ENCODE data around the gene PTPRD. TPM values are rescaled to one million over a fixed set of nuclear protein-coding genes. Genes with fewer than 3 reads are reported as not detected.

The PTPRD gene
- total and polyA plus RNA-seq, 2 donors, result 2.2 to 13.5 TPM

GRCh38 chr9:8683496-8683895 is 1929.3 kb downstream of the PTPRD start:
- no peaks in the 10 kb centered on the region for H3K36me3 ChIP-seq (ENCODE audit: control insufficient read depth in 2 of 2, insufficient read depth in 2 of 2, low read length in 1 of 2)
- H3K4me1 ChIP-seq (ENCODE audit: control insufficient read depth in 2 of 2, insufficient read depth in 2 of 2, low read length in 2 of 2), result no peaks in the 10 kb centered on the region
- no peaks in the 10 kb centered on the region for H3K27me3 ChIP-seq (ENCODE audit: control insufficient read depth in 2 of 2, insufficient read depth in 1 of 2, low read length in 1 of 2)
- no peak overlapping the region for H3K27ac ChIP-seq (ENCODE audit: low read depth in 1 of 2, low read length in 1 of 2)
- no peak overlapping the region for H3K4me3 ChIP-seq (ENCODE audit: low read length in 2 of 2)
- H3K9me3 ChIP-seq (ENCODE audit: control insufficient read depth in 2 of 2, insufficient read depth in 1 of 2, low read length in 1 of 2), result peaks cover 0 to 3% of the 10 kb centered on the region in 2 donors
- 97% methylated on average over 7 of the region's 7 CpGs for WGBS
- DNase-seq (ENCODE audit: low read depth in 6 of 9, low spot score in 9 of 9), result no peak

DNA sequence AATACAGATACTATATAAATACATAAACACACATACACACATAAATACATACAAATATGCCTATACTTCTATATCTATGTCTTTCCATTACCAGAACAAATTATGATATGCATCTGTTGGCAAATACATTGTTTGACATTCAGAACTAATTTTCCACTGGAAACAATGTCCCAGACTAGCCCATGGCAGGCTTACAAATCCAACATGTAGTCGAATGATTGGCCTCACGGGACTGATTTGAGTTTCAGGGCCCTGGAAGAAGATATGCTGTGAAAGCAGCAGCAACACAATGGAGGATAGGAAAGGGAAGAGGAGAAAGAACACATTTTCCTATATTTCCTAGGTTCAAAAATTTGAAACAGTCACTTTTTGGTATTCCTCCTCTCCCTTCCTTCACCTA is 1932.1 kb downstream of the PTPRD start:
- no peaks in the 10 kb centered on the region for H3K36me3 ChIP-seq (ENCODE audit: control insufficient read depth in 2 of 2, insufficient read depth in 2 of 2, low read length in 1 of 2)
- no peak overlapping the region for H3K4me3 ChIP-seq (ENCODE audit: low read length in 2 of 2)
- DNase-seq (ENCODE audit: low read depth in 6 of 9, low spot score in 9 of 9), result no peak
- 97% methylated on average over 2 of the region's 2 CpGs for WGBS
- H3K9me3 ChIP-seq (ENCODE audit: control insufficient read depth in 2 of 2, insufficient read depth in 1 of 2, low read length in 1 of 2), result no peaks in the 10 kb centered on the region
- H3K4me1 ChIP-seq (ENCODE audit: control insufficient read depth in 2 of 2, insufficient read depth in 2 of 2, low read length in 2 of 2), result no peaks in the 10 kb centered on the region
- no peaks in the 10 kb centered on the region for H3K27me3 ChIP-seq (ENCODE audit: control insufficient read depth in 2 of 2, insufficient read depth in 1 of 2, low read length in 1 of 2)
- no peak overlapping the region for H3K27ac ChIP-seq (ENCODE audit: low read depth in 1 of 2, low read length in 1 of 2)

DNA sequence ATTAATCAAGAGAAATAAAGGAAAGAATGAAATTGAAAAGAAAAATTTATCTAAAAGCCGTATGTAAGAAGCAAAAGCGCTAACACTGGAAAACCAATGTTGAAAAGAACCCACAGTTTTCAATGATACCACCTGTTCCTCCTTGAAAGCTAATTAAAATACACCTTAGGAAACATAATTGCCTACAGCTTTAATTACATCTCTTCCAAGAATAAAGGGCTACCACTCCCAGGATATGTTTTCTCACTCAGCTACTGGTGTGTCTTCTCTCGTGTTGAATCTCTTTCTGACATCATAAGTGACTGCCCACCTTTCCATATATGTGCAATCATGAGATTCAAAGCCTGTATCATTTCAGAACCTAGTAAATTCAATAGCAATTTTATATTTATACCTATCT is 1932.6 kb downstream of the PTPRD start:
- Histone ChIP-seq H3K4me3 (ENCODE audit: low read length in 2 of 2) (no peak overlapping the region), H3K36me3 (ENCODE audit: control insufficient read depth in 2 of 2, insufficient read depth in 2 of 2, low read length in 1 of 2) (no peaks in the 10 kb centered on the region), H3K9me3 (ENCODE audit: control insufficient read depth in 2 of 2, insufficient read depth in 1 of 2, low read length in 1 of 2) (no peaks in the 10 kb centered on the region), H3K27me3 (ENCODE audit: control insufficient read depth in 2 of 2, insufficient read depth in 1 of 2, low read length in 1 of 2) (no peaks in the 10 kb centered on the region), H3K4me1 (ENCODE audit: control insufficient read depth in 2 of 2, insufficient read depth in 2 of 2, low read length in 2 of 2) (no peaks in the 10 kb centered on the region), H3K27ac (ENCODE audit: low read depth in 1 of 2, low read length in 1 of 2) (no peak overlapping the region)
- 97% methylated on average over 3 of the region's 3 CpGs for WGBS
- no peak for DNase-seq (ENCODE audit: low read depth in 6 of 9, low spot score in 9 of 9)

GRCh38 chr9:8679371-8679822 is 1933.4 kb downstream of the PTPRD start:
- no peak overlapping the region for H3K27ac ChIP-seq (ENCODE audit: low read depth in 1 of 2, low read length in 1 of 2)
- WGBS, result 91% methylated on average over 2 of the region's 2 CpGs
- H3K9me3 ChIP-seq (ENCODE audit: control insufficient read depth in 2 of 2, insufficient read depth in 1 of 2, low read length in 1 of 2), result no peaks in the 10 kb centered on the region
- DNase-seq (ENCODE audit: low read depth in 6 of 9, low spot score in 9 of 9), result no peak
- no peaks in the 10 kb centered on the region for H3K4me1 ChIP-seq (ENCODE audit: control insufficient read depth in 2 of 2, insufficient read depth in 2 of 2, low read length in 2 of 2)
- no peaks in the 10 kb centered on the region for H3K27me3 ChIP-seq (ENCODE audit: control insufficient read depth in 2 of 2, insufficient read depth in 1 of 2, low read length in 1 of 2)
- H3K36me3 ChIP-seq (ENCODE audit: control insufficient read depth in 2 of 2, insufficient read depth in 2 of 2, low read length in 1 of 2), result no peaks in the 10 kb centered on the region
- no peak overlapping the region for H3K4me3 ChIP-seq (ENCODE audit: low read length in 2 of 2)

- WGBS, result 97% methylated on average over 4 of the region's 4 CpGs
- Histone ChIP-seq H3K4me3 (ENCODE audit: low read length in 2 of 2) (no peak overlapping the region), H3K9me3 (ENCODE audit: control insufficient read depth in 2 of 2, insufficient read depth in 1 of 2, low read length in 1 of 2) (no peaks in the 10 kb centered on the region), H3K27me3 (ENCODE audit: control insufficient read depth in 2 of 2, insufficient read depth in 1 of 2, low read length in 1 of 2) (no peaks in the 10 kb centered on the region), H3K4me1 (ENCODE audit: control insufficient read depth in 2 of 2, insufficient read depth in 2 of 2, low read length in 2 of 2) (no peaks in the 10 kb centered on the region), H3K27ac (ENCODE audit: low read depth in 1 of 2, low read length in 1 of 2) (no peak overlapping the region), H3K36me3 (ENCODE audit: control insufficient read depth in 2 of 2, insufficient read depth in 2 of 2, low read length in 1 of 2) (no peaks in the 10 kb centered on the region)
- DNase-seq (ENCODE audit: low read depth in 6 of 9, low spot score in 9 of 9), result no peak
Measured at GRCh38 chr9:8677741-8678140, 1935.1 kb downstream of the PTPRD start.

GRCh38 chr9:8674536-8674935 is 1938.3 kb downstream of the PTPRD start:
- H3K27ac ChIP-seq (ENCODE audit: low read depth in 1 of 2, low read length in 1 of 2), result no peak overlapping the region
- no peaks in the 10 kb centered on the region for H3K36me3 ChIP-seq (ENCODE audit: control insufficient read depth in 2 of 2, insufficient read depth in 2 of 2, low read length in 1 of 2)
- no peaks in the 10 kb centered on the region for H3K4me1 ChIP-seq (ENCODE audit: control insufficient read depth in 2 of 2, insufficient read depth in 2 of 2, low read length in 2 of 2)
- H3K27me3 ChIP-seq (ENCODE audit: control insufficient read depth in 2 of 2, insufficient read depth in 1 of 2, low read length in 1 of 2), result no peaks in the 10 kb centered on the region
- H3K9me3 ChIP-seq (ENCODE audit: control insufficient read depth in 2 of 2, insufficient read depth in 1 of 2, low read length in 1 of 2), result no peaks in the 10 kb centered on the region
- no peak overlapping the region for H3K4me3 ChIP-seq (ENCODE audit: low read length in 2 of 2)
- DNase-seq (ENCODE audit: low read depth in 6 of 9, low spot score in 9 of 9), result no peak

DNA sequence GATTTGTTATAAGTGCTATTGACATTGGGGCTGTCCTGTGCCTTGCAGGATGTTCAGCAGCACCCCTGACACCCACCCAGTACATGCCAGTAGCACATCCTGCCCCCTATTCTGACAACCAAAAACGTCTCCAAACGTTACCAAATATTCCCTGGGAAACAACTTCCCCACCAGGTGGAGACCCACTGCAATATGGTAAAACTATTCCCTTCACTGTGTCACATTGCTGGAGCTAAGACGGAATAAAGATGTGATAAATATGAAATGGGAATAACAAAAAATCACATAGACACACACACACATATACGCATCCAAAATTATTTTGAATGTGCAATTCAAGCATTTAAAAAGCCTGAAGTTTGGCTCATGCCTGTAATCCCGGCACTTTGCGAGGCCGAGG is 1939.0 kb downstream of the PTPRD start:
- Histone ChIP-seq H3K4me1 (ENCODE audit: control insufficient read depth in 2 of 2, insufficient read depth in 2 of 2, low read length in 2 of 2) (no peaks in the 10 kb centered on the region), H3K27ac (ENCODE audit: low read depth in 1 of 2, low read length in 1 of 2) (no peak overlapping the region), H3K9me3 (ENCODE audit: control insufficient read depth in 2 of 2, insufficient read depth in 1 of 2, low read length in 1 of 2) (no peaks in the 10 kb centered on the region), H3K27me3 (ENCODE audit: control insufficient read depth in 2 of 2, insufficient read depth in 1 of 2, low read length in 1 of 2) (no peaks in the 10 kb centered on the region), H3K4me3 (ENCODE audit: low read length in 2 of 2) (no peak overlapping the region), H3K36me3 (ENCODE audit: control insufficient read depth in 2 of 2, insufficient read depth in 2 of 2, low read length in 1 of 2) (no peaks in the 10 kb centered on the region)
- WGBS, result 95% methylated on average over 7 of the region's 7 CpGs
- DNase-seq (ENCODE audit: low read depth in 6 of 9, low spot score in 9 of 9), result no peak

DNA sequence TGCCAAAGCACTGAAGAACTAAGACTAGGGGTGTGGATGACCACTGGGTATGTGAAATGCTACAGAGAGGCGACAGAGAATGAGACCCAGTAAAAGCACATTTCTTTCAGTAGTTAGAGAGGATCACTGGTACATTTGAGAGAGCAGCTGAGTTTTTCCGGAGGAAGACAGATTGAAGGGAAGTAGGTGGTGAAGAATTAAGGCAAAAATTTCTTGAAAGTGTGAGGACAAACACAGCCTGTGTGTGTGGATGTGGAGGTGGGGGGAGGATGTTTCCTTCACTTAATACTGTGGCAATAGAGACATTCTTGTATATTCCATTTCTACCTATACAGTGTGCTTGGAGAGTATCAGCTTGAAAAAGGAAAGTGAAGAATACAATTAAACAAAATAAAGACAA is 1942.1 kb downstream of the PTPRD start:
- DNase-seq (ENCODE audit: low read depth in 6 of 9, low spot score in 9 of 9), result no peak
- no peaks in the 10 kb centered on the region for H3K9me3 ChIP-seq (ENCODE audit: control insufficient read depth in 2 of 2, insufficient read depth in 1 of 2, low read length in 1 of 2)
- no peaks in the 10 kb centered on the region for H3K27me3 ChIP-seq (ENCODE audit: control insufficient read depth in 2 of 2, insufficient read depth in 1 of 2, low read length in 1 of 2)
- no peaks in the 10 kb centered on the region for H3K36me3 ChIP-seq (ENCODE audit: control insufficient read depth in 2 of 2, insufficient read depth in 2 of 2, low read length in 1 of 2)
- H3K27ac ChIP-seq (ENCODE audit: low read depth in 1 of 2, low read length in 1 of 2), result no peak overlapping the region
- WGBS, result 78% methylated on average over 2 of the region's 2 CpGs
- no peaks in the 10 kb centered on the region for H3K4me1 ChIP-seq (ENCODE audit: control insufficient read depth in 2 of 2, insufficient read depth in 2 of 2, low read length in 2 of 2)
- no peak overlapping the region for H3K4me3 ChIP-seq (ENCODE audit: low read length in 2 of 2)

DNA sequence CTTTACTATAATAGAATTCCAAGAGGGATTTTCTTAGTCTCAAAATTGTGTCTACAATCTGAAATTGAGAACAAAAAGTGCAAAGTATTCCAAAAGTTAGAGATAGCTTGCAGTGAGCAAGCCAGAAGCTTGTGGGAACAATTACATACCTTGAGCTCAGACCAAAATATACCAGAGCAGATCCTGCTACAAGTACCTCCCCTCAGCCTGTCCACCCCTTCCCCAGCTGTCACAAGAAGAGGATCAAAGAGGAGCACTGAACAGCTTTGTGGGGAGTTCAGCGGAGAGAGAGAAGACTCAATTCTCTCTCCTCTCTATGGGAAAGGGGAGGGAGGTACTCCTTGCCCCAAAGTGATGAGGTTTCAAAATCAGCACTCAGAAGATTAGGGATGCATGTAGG is 1944.1 kb downstream of the PTPRD start:
- no peaks in the 10 kb centered on the region for H3K36me3 ChIP-seq (ENCODE audit: control insufficient read depth in 2 of 2, insufficient read depth in 2 of 2, low read length in 1 of 2)
- no peaks in the 10 kb centered on the region for H3K9me3 ChIP-seq (ENCODE audit: control insufficient read depth in 2 of 2, insufficient read depth in 1 of 2, low read length in 1 of 2)
- no peaks in the 10 kb centered on the region for H3K4me1 ChIP-seq (ENCODE audit: control insufficient read depth in 2 of 2, insufficient read depth in 2 of 2, low read length in 2 of 2)
- no peak for DNase-seq (ENCODE audit: low read depth in 6 of 9, low spot score in 9 of 9)
- no peak overlapping the region for H3K27ac ChIP-seq (ENCODE audit: low read depth in 1 of 2, low read length in 1 of 2)
- 38% methylated on average over 1 of the region's 1 CpG for WGBS
- H3K4me3 ChIP-seq (ENCODE audit: low read length in 2 of 2), result no peak overlapping the region
- no peaks in the 10 kb centered on the region for H3K27me3 ChIP-seq (ENCODE audit: control insufficient read depth in 2 of 2, insufficient read depth in 1 of 2, low read length in 1 of 2)

- H3K27me3 ChIP-seq (ENCODE audit: control insufficient read depth in 2 of 2, insufficient read depth in 1 of 2, low read length in 1 of 2), result no peaks in the 10 kb centered on the region
- no peak overlapping the region for H3K27ac ChIP-seq (ENCODE audit: low read depth in 1 of 2, low read length in 1 of 2)
- no peak for DNase-seq (ENCODE audit: low read depth in 6 of 9, low spot score in 9 of 9)
- H3K4me1 ChIP-seq (ENCODE audit: control insufficient read depth in 2 of 2, insufficient read depth in 2 of 2, low read length in 2 of 2), result no peaks in the 10 kb centered on the region
- H3K4me3 ChIP-seq (ENCODE audit: low read length in 2 of 2), result no peak overlapping the region
- no peaks in the 10 kb centered on the region for H3K9me3 ChIP-seq (ENCODE audit: control insufficient read depth in 2 of 2, insufficient read depth in 1 of 2, low read length in 1 of 2)
- 97% methylated on average over 3 of the region's 3 CpGs for WGBS
- H3K36me3 ChIP-seq (ENCODE audit: control insufficient read depth in 2 of 2, insufficient read depth in 2 of 2, low read length in 1 of 2), result no peaks in the 10 kb centered on the region
Measured at GRCh38 chr9:8668231-8668630, 1944.6 kb downstream of the PTPRD start.

All from thymus (tissue), 11 donors.